Measurements from ENCODE around the gene BZW1.

GRCh38 chr2:200790185-200790584 lies 21.5 kb upstream of the BZW1 start:
- no peak for TF ChIP-seq POLR2A (IDR thresholded peaks at IDR 0.05; ENCODE audit: low read length)
- TF ChIP-seq GATA1 (IDR thresholded peaks at IDR 0.05; ENCODE audit: low read depth, low read length): no peak

All from erythroblast (primary cell).